HG03064 (cell line): ENCODE data around the gene LTBP1.

ENCODE experiments used
- ATAC-seq: cut with Tn5 transposase; IDR thresholded peaks from one replicate; pipeline ENCODE4 v1.9.1; 2021; ENCODE audit warnings: low read depth; ENCODE audit not compliant: unreplicated experiment

LTBP1 gene

DNA sequence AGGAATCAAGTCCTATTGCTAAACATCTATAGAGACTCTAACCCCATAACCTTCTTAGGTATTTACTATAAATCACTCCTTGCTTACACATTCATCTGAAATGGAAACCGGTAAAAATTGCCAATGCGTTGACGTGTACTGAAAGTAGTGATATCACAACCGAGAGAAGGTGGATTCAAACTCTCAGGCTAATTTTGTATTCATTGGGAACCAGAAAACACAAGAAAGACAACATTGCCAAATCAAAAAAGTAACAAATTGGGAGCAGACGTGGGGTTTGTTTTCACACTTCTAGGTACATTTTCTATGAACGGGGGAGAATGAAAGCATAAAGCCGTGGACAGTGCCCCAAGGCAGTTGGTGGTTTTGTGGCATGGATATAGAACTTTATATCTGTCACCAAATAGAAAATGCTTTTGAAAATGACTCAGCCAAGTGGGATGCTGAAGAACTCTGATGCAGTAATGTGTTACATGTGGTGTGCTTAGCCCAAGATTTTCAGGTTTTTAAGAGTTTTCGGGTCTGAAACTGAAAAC is 374.6 kb downstream of the LTBP1 start:
- no peak for ATAC-seq

DNA sequence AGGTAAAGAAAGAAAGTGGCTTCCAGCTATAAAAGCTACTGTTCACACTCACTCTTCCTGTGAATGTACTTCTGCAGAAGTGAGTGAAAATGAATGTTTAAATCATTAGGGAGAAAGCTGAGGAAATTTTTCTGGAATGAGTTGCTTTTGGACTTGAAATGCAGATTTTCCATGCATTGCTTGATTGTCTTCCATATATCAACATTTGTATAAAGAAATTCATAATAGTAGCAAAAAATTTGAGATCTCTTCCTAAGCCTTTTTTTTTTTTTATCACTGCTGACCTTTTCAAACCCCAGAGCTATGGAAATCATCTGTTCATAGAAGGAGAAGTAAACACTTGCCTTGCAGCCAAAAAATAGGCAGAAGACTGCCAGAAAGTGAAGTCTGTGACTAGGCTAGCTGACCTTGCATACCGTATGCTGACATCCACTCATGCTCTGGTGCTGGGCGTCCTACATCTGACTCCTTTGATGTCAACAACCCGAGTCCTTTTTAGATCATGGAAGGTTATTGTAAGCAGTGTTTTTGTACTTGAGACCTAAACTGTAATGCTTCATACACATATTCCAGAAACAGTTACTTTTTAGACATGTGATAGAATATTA is 375.2 kb downstream of the LTBP1 start:
- ATAC-seq, result no peak

DNA sequence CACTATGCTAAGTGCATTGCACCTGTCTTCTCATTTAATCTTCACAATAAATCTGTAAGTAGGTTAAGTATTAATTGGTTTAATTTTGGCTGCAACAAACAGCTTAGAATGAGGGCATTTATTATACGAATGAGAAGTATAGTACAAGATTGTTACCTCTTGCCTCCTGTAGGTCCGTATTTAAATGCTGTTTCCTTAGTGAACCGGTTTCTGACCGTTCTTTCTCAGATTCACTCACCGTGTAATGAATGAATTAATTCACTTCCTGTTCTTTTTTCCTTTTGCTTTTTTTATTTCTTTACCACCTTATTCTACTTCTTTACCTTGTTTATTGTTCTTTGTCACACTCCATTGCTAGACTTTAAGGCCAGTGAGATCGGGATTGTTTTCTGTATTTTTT is 375.9 kb downstream of the LTBP1 start:
- ATAC-seq, result no peak

DNA sequence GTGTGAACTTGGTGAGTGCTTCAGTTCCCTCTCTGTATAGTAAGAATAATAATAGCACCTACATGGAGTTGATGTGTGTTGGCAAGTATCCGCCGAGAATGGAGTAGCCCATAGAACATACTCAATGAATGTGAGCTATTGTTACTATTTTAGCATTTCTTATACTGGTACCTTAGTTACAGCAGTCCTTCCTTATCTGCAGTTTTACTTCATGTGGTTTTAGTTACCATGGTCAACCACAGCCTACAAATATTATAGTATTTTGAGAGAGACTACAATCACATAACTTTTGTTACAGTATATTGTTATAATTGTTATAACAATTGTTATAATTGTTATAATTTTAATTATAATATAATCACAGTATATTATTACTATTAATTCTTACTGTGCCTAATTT is 377.2 kb downstream of the LTBP1 start:
- ATAC-seq, result no peak

DNA sequence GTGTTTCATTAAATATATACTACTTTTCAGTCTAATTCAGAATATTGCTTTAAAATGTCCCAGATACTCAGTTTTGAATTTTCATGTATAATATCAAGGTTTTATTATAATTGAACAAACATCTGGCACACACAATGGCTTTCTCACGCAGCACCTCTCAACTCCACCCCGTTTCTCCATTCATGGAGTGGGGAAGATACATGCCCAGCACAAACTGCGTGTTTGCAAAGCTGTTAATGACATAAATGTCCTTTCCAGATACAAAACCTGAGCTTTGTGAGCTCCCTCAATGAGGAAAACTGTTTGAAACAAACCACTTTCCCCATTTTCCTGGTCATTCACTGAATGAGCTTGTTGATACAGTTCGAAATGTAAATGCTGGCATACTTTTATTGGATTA is 379.3 kb downstream of the LTBP1 start:
- ATAC-seq, result no peak

DNA sequence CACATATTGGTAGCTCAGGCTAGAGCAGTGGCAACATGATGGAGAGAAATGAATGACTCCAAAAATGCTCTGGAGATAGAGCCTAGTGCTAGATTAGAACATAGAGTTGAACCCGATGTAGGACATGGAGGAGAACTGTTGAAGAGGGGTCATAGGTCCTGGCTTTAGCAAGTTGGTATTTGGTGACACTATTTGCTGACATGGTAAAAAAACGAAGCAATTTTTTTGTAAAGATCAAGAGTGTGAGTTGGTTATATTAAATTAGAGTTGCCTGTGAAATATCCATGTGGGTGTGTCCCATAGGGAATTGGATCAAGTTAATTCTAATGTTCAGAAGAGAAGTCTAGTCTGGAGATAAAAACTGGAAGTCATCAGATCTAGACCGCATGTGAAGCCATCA is 386.7 kb downstream of the LTBP1 start:
- no peak for ATAC-seq

DNA sequence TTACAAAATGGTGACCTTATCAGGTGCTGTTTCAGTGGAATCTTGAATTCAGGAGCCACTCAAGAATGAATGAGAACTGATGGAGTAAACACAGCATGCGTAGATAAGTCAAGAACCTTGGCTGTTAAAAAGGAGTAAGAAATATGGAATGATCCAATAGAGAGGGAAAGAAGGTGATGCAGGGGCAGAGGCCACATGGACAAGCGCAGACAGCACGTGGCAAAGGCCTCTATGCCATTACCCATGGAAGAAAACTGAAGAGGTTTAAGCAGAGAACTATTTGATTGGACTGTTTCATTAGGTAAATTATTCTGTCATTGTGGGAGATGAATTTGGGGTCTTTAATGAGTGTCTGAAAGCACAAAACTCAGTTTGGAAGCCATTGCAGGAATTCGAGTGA is 387.3 kb downstream of the LTBP1 start:
- ATAC-seq, result no peak

DNA sequence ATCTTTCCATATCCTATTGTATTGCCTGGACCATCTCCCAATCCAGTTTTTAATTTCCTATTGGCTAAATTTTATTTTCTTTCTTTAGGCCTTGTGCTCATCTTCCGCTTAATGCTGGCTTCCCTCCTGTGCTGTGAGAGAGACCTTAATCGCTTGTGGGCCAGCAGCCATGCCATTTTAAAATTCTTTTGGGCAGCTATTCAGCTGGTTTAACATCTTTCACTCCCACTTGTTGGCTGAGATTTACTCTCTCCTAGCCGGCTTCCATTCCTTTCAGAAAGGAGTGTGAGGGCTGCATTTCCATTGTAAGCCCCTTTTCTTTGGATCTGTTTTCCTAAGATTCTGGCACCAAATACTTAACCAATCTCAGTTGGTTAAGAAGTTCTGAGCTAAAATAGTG is 388.8 kb downstream of the LTBP1 start:
- ATAC-seq, result no peak

DNA sequence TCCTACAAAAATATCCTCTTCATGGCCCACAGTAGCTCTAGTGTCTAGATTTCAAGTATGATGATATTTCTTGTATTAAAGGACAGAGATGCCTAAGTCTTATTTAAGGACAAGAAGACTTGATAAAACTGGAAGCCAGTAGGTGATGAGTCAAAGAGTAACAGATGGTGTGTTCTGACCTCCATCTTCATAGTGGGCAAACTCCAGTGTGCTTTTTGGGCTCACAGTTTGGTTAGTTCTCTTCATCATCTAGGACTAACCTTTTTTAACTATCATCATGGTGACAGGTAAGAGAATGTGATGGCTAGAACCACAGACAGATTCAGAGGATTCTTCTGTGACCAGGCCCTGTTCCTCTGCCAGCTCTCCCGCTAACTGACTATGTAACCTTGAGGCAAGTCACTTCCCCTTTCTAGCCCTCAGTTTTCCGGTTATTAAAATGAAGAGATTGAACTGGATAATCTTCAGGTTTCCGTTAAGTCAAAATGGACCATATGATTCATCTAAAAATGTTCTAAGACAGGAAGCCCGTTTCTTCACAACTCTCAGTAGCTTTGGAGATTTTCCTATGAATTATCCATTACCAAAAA is 389.4 kb downstream of the LTBP1 start:
- ATAC-seq, result no peak

DNA sequence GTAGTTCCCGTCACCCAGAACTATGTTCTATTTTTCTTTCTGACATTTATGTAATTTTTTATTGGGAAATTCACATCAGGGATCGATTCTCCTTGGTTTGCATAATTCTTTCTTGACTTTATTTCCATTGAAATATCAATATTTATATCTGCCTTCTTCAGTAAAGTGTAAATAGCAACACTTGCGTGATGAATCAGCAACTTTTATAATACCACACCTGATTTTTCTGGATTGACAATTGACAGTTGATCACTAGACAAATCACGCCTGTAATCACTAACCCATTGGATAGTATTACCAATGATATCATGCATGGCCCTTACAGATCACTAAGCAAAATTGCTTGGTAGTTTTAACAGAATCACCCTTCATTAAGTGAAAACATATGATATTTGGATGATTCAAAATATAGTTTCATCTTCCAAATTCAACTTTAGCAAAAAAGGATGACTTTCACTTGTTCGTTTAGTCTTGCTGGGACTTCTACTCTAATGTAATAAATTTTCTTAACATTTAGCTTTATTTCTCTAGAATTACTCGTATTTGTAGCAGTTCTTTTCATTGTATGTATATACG is 390.7 kb downstream of the LTBP1 start:
- ATAC-seq, result no peak

DNA sequence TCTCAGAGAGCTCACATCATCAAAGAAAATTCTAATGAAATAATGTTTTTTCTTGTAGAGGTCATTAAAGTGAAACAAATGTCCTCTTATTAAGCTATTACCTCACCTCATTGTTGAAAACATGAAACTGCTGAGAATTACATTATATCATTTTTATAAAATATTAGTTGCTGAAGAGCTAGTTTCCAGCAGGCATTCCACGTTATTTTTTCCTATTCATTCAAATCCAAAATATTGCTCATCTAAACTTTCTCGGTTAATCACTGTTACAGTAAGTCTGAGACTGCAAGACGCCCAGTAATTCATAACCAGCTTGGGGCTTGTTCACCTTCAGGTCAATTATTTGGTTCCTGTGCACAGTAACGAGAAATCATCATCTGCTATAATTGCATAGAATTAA is 391.2 kb downstream of the LTBP1 start:
- ATAC-seq, result no peak

DNA sequence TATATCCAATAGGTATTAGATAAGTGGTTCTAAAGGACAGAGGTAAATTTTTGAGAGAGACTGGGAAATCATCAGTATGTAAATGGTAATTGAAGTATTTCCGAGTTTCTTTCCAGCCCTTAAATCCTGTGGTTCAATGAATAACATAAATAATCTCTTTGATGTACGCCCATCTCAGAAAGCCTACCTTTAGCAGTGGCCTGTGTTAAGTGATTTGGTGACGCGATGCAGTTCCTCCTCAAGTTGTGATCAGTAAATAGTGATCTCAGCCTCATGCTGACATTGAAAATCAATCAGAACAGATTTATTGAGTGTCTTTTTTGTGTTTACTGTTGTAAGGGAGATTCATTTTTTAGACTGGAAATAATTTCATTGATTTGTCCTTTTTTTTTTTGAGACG is 392.5 kb downstream of the LTBP1 start:
- no peak for ATAC-seq

DNA sequence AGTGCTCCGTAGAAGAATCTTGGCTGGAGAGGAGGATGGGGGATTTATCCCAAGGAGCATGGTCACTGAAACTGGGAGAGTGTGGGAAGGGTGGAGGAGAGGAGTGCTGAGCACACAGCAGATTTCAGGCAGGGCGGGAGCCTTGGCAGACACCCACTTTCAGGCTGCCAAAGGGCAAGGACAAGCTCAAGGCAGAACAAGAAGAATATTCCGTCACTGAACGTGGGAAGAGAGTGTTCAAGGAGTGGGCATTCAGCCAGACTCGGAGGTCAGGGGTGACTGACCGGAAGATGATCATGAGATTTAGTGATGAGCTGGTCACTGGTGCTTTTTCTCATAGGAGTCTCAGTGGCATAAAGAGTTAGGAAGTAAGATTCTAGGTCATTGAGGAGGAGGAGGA is 393.5 kb downstream of the LTBP1 start:
- no peak for ATAC-seq

DNA sequence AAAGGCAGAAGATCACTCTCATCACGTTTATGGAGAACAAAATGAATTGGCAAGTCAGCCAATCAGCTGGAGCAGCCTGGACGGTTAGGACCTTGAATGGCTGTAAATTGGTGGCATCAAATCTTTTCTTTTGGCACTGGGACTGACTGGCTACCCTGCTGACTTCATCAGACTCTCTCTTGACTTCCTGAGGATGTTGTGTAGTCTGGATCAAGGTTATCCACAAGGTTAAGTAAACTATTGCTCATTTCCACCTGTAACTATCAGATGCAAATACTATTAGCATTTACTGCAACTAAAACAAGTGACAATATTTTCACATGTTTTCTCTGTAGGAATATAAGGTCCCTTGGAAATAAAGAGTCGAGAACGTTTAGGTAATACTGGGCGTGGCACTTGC is 395.4 kb downstream of the LTBP1 start:
- no peak for ATAC-seq

DNA sequence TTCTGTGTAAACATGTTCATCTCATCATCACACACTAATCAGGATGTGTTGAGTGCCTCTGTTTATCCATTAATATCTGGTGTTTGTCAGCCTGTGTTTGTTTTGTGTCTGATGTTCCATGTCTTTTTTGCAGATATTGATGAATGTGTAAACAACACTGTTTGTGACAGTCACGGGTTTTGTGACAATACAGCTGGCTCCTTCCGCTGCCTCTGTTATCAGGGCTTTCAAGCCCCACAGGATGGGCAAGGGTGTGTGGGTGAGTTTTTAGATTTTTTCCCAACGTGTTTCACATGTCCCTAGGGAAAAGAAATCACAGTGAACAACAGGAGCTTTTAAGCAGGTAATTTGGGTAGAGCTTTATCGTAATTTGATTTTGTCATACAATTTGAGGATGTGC is 396.0 kb downstream of the LTBP1 start:
- ATAC-seq, result no peak

DNA sequence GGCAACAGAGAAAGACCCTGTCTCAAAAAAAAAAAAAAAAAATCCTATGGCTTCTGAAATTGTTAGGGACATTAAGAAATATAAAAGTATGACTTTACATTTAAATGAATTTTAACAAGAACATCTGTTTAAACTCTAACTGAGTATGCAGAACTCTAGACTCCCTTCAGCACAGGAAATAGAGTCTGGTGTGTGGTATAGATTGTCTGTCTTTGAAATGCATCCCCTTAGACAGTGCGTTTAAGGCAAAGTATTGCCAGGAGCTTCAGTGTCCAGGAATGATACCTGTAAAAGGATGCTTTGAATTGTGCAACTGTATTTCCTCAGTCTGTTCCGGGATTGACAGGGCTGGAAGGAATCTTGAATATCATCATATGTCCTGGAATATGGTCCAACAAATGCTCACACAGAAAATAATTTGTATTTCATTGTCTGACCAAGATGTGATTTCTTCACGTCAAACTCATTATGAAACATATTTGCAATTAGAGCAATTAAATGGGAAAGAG is 396.7 kb downstream of the LTBP1 start:
- no peak for ATAC-seq

DNA sequence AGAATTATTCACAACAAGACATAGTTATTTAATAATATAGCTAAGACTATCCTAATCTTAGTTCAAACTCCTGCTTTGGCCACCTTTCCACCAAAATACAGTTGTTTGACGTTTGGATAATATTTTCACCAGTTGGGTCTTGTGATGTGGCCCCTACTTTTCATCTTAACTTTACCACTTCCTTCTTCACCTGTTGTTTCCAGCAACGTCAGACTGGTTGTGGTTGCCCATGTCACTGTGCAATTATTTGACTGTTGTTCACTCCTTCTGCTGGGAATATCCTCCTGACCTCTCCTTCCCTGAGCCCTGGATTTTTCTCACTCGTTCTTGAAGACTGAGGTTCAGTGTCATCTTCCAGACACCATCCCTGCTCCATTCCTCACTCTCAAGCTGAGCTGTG is 397.5 kb downstream of the LTBP1 start:
- ATAC-seq, result no peak

DNA sequence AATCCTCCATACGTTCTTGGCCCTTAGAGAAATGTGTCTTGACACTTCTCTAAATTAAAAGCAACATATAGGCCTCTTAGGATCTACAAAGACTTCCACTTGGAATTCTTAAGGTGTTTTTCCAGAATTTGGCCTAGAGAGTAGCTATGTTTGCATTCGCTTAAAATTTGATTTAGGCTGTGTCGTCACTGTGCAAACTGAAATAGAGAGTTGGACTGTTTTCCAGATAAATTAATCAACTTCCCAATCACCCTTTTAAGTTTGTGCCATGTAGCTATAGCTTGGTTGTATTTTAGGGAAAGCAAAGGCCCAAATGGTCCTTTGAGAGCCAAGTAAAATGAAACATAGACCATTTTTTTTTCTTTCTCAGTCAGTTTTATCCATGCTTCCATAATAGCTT is 401.1 kb downstream of the LTBP1 start:
- ATAC-seq, result no peak

DNA sequence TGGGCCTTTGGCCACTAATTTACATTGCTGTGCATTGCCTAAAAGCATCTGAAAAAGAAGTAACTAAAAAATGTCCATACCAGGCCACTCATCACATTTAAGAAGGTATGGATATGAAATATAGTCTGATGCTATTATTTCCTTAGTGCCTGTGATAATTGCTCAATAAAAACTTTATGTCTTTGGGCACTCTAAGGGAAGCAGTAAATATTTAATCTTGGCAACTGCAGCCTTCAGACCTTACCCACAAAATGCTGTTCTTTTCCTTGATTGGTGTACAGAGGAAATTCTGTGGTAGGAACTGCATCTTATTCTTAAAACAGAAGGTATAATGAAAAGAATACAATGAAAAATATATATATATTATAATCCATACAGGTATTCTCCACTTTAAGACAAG is 403.9 kb downstream of the LTBP1 start:
- ATAC-seq, result no peak

DNA sequence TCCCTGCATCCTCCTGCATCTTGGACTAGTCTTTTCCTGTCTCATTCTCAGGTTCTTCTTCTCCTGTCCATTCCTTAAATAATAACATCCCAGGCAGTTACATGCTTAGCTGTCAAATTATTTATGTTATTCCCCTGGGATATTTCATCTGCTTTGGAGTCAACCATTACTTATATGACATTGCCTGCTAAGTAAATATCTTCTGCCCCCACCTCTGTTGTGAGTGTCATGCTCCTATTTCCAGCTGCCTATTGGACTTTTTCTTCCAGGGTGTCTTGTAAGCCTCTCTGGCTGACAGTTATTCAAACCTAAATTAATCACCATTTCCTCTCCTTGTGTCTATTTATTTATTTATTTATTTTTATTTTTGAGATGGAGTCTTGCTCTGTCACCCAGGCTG is 405.0 kb downstream of the LTBP1 start:
- ATAC-seq, result no peak

DNA sequence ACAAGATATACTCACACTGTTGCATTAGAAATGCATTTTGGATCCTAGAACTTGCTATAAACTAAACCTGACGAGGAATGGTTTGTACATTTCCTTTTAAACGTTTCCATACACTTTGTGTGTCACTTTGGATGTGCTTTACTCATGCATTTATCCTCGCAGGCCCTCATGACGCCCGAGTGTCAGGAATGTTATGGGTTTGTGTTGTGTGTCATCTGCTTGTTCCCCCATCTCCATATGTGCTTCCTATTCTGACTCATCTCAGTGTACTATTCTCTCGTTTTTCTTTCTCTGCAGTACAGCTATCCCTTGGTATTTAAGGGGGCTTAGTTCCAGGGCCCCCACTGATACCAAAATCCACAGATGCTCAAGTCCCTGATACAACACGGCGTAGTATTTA is 408.2 kb downstream of the LTBP1 start:
- no peak for ATAC-seq

DNA sequence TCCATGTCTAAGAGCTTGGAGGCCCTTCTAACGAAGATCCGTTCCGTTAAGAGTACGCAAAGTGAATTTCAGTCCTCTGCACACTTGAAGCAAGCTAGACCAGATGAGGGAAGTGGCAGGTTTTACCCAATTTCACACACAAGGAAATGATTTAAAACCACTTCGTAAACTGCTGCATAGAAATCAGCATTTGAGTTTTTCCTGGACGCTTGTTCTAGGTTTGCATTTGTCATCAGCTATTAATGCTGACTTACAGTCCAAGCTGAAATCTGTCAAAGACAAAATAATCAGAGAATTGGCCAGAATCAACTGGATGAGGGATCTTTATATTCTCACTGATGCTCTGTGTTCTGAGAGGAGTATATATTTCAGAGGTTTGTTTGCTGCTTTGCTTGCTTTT is 412.1 kb downstream of the LTBP1 start:
- ATAC-seq, result no peak
